ENCODE data around the gene NFKBIE. TPM values are rescaled to one million over a fixed set of nuclear protein-coding genes. Genes with fewer than 3 reads are reported as not detected.

Gene NFKBIE
- total and polyA plus RNA-seq, 9 of the 15 experiments (the other 6 are each of a cell fraction or from before 2014, with no cell fraction given): 2.1 to 16.4 (median 11.7) TPM

DNA sequence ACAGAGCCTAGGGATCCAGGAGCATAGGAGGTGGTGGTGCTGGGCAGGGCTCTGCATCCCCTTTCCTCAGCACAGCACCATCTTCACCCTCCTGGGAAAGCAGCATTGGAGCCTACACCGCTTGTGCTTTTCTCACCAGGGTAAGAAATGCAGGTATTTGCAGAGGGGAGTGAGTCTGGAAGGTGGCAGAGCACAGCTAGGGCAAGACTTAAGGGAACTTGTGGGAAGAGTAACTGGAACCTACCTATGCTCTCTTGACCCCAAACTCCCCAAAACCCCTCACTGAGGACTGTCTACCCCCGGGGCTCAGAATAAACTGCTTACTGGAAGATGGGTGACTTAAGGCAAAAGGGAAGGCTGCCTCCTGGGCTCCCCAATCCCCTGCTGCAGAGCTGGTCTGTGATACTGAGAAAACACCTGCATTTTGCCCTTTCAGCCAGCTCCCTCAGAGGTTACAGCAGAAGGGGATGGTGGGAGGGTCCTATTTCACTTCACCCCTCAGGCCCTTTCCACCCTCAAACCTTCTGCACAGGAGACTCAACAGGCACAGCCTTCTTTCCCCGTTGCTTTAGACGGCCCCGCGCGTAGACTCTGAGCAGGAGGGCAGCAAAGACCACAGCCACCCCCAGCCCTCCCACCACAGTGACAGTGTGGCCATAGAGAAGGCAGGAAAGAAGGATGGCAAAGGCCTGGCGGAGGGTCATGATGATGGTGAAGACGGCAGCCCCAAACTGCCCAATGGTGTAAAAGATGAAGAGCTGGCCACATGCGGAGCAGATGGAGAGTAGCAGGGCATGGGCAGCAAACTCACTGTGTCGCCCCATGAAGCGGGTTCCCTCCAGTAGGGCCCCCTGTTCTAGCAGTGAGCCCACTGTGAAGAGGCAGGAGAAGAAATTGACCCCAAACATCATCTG is 10.9 kb downstream of the NFKBIE start (continued):
- TF ChIP-seq, protein P1, sequence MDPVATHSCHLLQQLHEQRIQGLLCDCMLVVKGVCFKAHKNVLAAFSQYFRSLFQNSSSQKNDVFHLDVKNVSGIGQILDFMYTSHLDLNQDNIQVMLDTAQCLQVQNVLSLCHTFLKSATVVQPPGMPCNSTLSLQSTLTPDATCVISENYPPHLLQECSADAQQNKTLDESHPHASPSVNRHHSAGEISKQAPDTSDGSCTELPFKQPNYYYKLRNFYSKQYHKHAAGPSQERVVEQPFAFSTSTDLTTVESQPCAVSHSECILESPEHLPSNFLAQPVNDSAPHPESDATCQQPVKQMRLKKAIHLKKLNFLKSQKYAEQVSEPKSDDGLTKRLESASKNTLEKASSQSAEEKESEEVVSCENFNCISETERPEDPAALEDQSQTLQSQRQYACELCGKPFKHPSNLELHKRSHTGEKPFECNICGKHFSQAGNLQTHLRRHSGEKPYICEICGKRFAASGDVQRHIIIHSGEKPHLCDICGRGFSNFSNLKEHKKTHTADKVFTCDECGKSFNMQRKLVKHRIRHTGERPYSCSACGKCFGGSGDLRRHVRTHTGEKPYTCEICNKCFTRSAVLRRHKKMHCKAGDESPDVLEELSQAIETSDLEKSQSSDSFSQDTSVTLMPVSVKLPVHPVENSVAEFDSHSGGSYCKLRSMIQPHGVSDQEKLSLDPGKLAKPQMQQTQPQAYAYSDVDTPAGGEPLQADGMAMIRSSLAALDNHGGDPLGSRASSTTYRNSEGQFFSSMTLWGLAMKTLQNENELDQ (CRISPR knock-in tag; IDR thresholded peaks at IDR 0.05; ENCODE audit: borderline replicate concordance): no peak

DNA sequence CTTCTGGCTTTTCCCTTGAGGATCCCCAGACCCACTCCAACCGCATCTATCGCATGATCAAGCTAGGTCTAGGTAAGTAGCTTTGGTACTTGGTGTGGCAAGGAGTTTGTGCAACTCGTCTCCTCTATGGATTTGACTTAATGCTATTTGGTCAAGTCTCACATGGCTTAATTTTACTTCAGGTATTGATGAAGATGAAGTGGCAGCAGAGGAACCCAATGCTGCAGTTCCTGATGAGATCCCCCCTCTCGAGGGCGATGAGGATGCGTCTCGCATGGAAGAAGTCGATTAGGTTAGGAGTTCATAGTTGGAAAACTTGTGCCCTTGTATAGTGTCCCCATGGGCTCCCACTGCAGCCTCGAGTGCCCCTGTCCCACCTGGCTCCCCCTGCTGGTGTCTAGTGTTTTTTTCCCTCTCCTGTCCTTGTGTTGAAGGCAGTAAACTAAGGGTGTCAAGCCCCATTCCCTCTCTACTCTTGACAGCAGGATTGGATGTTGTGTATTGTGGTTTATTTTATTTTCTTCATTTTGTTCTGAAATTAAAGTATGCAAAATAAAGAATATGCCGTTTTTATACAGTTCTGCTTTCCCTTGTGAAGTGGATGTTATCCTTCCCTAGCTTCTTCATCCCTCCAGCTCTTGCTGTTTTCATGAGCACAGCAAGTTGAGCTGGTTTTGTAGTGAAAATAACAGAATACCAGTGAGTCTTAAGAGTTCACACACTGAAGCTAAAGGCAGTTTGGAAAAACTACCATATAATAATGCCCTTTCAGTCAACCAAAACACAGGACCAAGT is 11.8 kb downstream of the NFKBIE start:
- H3K9ac ChIP-seq (ENCODE audit: insufficient read depth in 1 of 2, low read depth in 2 of 2, low read length in 2 of 2): no peak overlapping the region
- H3K4me1 ChIP-seq (replicated peaks in 1 of 2; ENCODE audit: control insufficient read depth in 2 of 2, insufficient read depth in 2 of 2, low read length in 2 of 2): peaks cover 43 to 58% of the 10 kb centered on the region in 2 experiments
- POLR2A ChIA-PET: interaction anchor here (0.7 to 2.6 kb wide), 10 partner anchors 9 to 93 kb away, joined by 3 to 12 read pairs (median 4); no protein-coding TSS in a partner anchor
- TF ChIP-seq FOXP1 (CRISPR knock-in tag; IDR thresholded peaks at IDR 0.05) (no peak), KLF1 (tag; IDR thresholded peaks at IDR 0.05) (no peak), PPARD (CRISPR knock-in tag; IDR thresholded peaks at IDR 0.05) (no peak), ZNF75A (CRISPR knock-in tag; IDR thresholded peaks at IDR 0.05) (no peak), ZKSCAN1 (IDR thresholded peaks at IDR 0.05; ENCODE audit: low read depth, low read length) (no peak), NR3C1 (CRISPR knock-in tag; IDR thresholded peaks at IDR 0.05) (no peak), RBFOX2 (IDR thresholded peaks at IDR 0.05; ENCODE audit: low read depth, low read length) (no peak; the same call in 1 of the 2 replicates), SMARCC2 (IDR thresholded peaks at IDR 0.05; ENCODE audit: low read depth) (no peak), SMARCA4 (IDR thresholded peaks at IDR 0.05) (no peak), ZNF165 (CRISPR knock-in tag; IDR thresholded peaks at IDR 0.05; ENCODE audit: borderline replicate concordance) (no peak), SP1 (CRISPR knock-in tag; IDR thresholded peaks at IDR 0.05) (0 out of 2 replicates have a peak, but pooled peaks have one; percentile 16)
- TF ChIP-seq, protein P2, sequence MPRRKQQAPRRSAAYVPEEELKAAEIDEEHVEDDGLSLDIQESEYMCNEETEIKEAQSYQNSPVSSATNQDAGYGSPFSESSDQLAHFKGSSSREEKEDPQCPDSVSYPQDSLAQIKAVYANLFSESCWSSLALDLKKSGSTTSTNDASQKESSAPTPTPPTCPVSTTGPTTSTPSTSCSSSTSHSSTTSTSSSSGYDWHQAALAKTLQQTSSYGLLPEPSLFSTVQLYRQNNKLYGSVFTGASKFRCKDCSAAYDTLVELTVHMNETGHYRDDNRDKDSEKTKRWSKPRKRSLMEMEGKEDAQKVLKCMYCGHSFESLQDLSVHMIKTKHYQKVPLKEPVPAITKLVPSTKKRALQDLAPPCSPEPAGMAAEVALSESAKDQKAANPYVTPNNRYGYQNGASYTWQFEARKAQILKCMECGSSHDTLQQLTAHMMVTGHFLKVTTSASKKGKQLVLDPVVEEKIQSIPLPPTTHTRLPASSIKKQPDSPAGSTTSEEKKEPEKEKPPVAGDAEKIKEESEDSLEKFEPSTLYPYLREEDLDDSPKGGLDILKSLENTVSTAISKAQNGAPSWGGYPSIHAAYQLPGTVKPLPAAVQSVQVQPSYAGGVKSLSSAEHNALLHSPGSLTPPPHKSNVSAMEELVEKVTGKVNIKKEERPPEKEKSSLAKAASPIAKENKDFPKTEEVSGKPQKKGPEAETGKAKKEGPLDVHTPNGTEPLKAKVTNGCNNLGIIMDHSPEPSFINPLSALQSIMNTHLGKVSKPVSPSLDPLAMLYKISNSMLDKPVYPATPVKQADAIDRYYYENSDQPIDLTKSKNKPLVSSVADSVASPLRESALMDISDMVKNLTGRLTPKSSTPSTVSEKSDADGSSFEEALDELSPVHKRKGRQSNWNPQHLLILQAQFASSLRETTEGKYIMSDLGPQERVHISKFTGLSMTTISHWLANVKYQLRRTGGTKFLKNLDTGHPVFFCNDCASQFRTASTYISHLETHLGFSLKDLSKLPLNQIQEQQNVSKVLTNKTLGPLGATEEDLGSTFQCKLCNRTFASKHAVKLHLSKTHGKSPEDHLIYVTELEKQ (CRISPR knock-in tag; IDR thresholded peaks at IDR 0.05): no peak

More for the DNA sequence above, 11.8 kb downstream of the NFKBIE start:
- no peak overlapping the region for H3K4me2 ChIP-seq (ENCODE audit: insufficient read depth, low read length)
- DNase-seq (ENCODE audit: extremely low read depth in 1 of 4, low spot score in 3 of 4): peak in 1 of 4 experiments; percentile 84
- peak; percentile 84 for FAIRE-seq
- 50% methylated on average over 10 of the region's 10 CpGs for WGBS (ENCODE audit: insufficient coverage, low coverage, missing lambda C conversion rate)
- H3K4me3 ChIP-seq: no peak overlapping the region
- intact Hi-C loops (cut with micrococcal nuclease): loop anchor here (2.0 kb wide), 1 partner anchor 29 kb away; no protein-coding TSS in a partner anchor
- H3K79me2 ChIP-seq (ENCODE audit: control insufficient read depth, insufficient read depth, low read length): peaks cover 62% of the 10 kb centered on the region
- in situ Hi-C loops (cut with MboI): no loop called here
- peak; percentile 54 for ATAC-seq
- no peaks in the 10 kb centered on the region for H3K9me3 ChIP-seq (replicated peaks; ENCODE audit: control insufficient read depth, insufficient read depth, low read depth, low read length)
- peaks cover 77% of the 10 kb centered on the region for H4K20me1 ChIP-seq (replicated peaks; ENCODE audit: control insufficient read depth, insufficient read depth, low read length)
- peaks cover 30% of the 10 kb centered on the region for H3K9me1 ChIP-seq (ENCODE audit: control insufficient read depth, insufficient read depth, low read length)
- H2AFZ ChIP-seq (ENCODE audit: low read depth, low read length): no peak overlapping the region
- H3K27me3 ChIP-seq (ENCODE audit: control insufficient read depth in 2 of 2, insufficient read depth in 2 of 2, low read length in 2 of 2): no peaks in the 10 kb centered on the region
- peak overlapping the region; percentile 32; the same call in 1 of the 3 replicates for H3K27ac ChIP-seq (ENCODE audit: extremely low read depth, low read depth, low read length)
- TSS peak; percentile 17 for BruUV-seq (replicated peaks)
- peaks cover 83% of the 10 kb centered on the region for H3K36me3 ChIP-seq (ENCODE audit: control insufficient read depth, insufficient read depth, low read length)
- CTCF ChIA-PET (ENCODE audit: low intra/inter-chr PET ratio): interaction anchor here (0.8 to 1.5 kb wide), 4 partner anchors 11 to 157 kb away, joined by 3 to 7 read pairs (median 6); no protein-coding TSS in a partner anchor
